GM19452 (cell line): ENCODE data around the gene TLCD3B.

Source experiments
- ATAC-seq: cut with Tn5 transposase; IDR thresholded peaks from one replicate; pipeline ENCODE4 v1.9.1; 2021; ENCODE audit not compliant: unreplicated experiment

Gene TLCD3B

GRCh38 chr16:30006659-30007377 lies 24.3 kb downstream of the TLCD3B start:
- no peak for ATAC-seq

DNA sequence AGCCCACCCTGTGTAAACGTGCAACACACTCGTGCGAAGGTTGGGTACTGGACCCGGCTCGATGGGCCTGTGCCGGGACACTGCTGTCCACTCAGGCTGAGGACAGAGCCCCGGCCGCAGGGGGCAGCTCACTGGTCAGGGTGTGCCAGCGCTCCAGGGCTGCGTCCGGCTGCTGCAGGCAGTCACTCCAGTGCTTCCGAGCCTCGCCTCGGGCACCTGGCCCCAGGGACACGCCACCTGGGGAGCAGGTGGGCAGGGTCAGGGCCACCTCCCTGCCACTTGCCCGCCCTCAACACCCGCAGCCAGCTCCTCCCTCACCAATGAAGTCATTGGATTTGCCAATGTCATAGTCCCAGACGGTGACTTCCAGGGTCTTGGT lies 25.0 kb downstream of the TLCD3B start:
- ATAC-seq = no peak

DNA sequence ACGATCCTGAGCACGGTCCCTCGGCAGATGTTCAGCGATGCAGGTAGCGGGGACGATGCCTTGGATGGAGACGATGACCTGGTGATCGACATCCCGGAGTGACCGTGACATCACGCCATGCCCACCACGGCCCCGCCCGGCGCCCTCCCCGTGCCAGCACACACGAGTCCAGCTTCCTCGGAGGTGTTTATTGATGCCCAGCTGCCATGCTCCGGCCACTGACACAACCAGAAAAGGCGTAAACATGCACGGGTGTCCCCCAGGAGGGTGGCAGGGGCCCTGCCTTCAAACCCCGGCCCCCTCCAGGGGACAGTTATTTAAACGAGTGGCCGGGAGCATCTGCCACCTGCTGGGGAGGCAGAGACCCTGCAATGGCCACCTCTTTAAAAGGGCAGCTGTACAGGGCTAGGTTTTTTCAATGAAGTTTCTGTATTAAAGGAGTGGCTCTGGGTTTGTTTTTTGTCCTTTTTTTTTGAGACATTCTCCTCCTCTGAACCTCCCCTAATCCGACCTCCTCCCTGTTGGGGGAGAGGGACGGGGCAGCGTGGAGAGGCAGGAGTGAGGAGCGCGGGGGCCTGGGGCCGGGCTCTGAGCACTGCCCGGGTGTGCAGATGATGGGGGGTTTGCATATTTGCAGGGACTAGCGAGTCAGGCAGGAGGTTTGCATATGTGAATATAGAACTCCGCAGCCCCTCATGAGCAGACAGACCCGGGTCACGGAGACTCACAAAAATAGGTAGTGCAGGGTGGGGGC lies 25.6 kb downstream of the TLCD3B start:
- no peak for ATAC-seq

GRCh38 chr16:30004811-30005242 lies 26.2 kb downstream of the TLCD3B start:
- no peak for ATAC-seq

DNA sequence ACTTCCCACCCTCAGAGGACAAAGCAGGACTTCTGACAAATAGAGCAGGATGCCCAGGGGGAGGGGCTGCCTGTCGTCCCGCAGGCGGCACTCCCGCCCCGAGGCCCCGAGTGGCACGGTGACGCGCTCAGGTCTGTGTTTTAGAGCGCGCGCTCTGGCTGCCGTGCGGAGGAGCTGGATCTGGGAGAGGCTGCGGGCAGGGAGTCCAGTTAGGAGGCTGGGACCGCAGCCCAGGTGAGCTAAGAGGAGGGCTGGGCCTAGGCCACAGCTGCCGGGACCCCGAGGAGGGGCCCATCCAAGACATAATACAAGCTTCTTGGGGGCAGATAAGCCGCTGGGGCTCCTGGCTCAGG lies 26.7 kb downstream of the TLCD3B start:
- ATAC-seq = no peak

DNA sequence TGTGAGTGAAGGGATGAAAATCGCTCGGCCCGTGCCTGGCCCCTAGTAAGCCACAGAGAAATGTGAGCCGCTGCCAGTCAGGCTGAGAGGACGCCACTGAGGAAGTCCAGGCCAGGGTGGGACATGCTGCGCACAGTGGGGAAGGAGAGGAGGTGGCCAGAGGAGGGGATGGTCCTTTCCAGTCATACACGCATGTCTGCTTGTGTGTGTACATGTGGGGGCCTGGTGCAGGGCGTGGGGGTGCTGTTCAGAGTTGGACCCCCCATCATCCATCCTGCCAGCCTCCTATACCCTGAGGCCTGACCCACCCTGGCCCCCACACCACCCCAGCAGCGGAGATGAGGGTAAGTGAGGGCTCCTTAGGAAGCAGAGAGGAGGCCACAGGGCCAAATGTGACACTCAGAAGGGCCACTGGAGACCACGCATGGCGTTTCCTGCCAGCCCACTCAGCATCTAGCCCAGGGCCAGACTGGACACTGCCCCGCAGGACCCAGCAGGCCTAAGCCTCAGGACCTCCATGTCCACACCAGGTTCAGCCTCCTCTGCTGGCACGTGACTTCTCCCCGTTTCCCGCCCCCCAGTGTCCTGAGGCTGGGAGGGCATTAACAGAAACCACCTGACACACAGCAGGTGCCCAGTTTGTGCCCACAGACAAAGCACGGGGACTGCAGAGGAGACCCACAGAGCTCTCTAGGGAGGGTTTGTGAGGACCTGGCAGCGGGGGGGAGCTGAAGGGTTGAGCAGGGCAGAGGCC lies 27.2 kb downstream of the TLCD3B start:
- no peak for ATAC-seq

GRCh38 chr16:30002614-30003346 lies 28.3 kb downstream of the TLCD3B start:
- ATAC-seq = no peak

DNA sequence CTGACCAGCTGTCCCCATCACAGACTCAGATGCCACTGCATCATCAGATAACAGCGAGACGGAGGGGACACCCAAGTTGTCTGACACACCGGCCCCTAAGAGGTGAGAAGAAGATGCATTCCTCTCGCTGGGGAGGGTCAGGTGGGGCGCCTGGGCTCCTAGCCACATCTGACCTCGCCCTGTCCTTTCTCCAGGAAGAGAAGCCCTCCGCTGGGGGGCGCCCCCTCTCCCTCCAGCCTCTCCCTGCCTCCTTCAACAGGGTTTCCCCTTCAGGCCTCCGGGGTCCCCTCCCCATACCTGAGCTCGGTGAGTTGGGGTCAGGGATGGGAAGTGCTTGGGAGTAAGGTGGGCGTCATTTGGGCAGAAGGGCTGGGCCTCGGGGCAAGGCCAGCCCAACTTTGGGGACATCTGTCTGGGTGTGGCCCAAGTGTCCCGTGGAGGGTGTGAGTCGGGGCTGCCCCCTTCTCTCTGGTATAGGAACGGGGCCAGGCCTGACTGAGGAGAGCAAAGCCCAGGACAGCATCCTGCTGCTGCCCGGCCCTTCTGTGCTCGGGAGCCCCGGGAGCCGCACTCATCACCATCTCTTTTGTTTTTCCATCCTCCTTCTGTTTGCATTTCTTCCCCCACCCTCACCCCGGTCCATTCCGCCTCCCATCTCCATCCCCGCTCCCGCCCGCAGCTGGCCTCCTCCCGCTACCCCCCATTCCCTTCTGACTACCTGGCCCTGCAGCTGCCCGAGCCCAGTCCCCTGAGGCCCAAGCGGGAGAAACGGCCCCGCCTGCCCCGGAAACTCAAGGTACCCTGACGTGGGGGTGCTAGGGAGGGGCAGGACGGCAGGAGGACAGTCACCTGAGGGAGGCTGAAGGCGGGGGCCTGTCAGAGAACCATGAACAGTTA lies 30.1 kb downstream of the TLCD3B start:
- ATAC-seq = no peak

DNA sequence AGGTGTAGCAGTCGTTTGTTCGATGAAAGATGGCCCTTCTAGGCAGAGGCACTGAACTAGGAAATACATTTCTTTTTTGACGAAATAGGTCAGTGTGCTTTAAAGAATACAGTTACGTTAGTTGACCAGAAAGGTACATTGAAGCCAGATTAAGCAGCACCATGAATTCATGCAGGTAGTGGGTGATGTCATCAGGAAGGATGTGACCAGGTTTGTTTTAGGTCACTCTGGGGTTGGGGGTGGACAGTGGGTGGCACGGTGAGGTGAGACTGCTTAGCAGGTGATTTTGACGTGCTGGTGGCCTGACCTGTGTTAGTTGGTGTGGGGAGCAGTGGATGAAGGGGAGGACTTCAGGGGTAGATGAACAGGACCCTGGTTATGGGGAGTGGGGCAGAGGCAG lies 31.5 kb downstream of the TLCD3B start:
- no peak for ATAC-seq

GRCh38 chr16:29996766-29997250 lies 34.3 kb downstream of the TLCD3B start:
- no peak for ATAC-seq

GRCh38 chr16:29995911-29996765 lies 34.9 kb downstream of the TLCD3B start, which contains the start of gene INO80E:
TSS of gene INO80E (plus strand) at chr16:29996241. CDS start at chr16:29996311, 70 bp downstream.
- ATAC-seq = peak; percentile 92

DNA sequence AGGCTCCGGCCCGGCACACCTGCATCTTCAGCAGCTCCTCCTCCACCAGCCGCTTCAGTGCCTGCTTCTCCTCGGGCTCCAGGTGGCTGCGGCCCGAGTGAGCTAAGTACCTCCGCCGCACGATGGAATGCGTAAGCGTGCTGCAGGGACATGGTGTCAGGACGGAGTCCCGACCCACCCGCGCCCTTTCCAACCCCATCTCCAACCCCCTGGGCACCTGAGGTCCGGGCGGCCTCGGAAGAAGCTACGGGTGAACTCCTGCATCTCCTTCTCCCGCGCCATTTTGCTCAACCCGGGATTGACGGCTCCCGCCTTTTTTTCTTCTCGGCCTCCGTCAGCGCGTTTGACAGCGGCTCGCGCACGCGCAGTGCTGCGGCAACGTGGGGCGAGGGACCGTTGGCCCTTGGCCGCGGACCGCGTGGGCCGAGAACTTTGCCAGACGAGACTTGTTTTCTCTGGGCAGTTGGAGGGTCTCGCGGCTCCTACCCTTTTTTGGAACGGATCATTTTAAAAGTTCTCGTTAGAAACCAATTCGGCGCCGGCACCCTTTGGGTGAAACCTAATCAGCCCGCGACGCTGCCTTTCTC lies 35.7 kb downstream of the TLCD3B start, which contains the start of gene HIRIP3:
Gene HIRIP3, minus strand, starts transcription at position 294 of the 587 bp plus-strand sequence. Its CDS starts 12 bp downstream, at position 282.
- peak; percentile 50 for ATAC-seq

DNA sequence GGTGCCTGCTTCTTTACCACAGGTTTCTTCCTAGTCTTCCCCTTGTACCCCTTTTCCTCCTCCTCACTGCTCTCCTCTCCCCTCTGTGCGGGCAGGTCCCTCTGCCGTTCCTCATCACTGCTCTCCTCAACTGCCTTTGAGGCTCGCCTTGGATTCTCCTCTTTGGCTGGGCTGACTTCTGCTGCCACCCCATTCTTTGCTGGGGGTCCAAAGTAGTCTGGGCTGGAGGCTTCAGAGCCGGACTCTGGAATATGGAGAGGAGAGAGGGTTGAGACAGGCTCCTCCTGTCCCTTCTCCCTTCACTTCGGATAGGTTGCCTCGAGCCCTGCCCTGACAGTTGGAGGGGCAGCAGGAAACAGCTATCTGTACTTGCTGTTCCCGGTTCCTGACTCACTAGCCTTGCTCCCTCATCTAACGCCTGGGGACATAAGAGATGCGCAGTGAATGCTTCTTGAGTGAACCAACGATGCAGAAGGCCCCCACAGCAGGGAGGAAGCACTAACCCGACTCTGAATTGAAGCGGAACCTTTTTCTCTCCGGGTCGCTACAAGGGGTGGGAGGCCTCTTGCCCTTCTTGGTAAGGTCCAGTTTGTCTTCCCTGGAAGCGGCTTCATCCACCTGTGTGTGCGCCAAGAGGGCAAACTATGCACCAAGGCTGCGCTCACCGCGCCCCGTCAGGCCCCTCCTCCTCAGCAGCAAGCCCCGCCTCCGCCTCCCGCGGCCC lies 36.3 kb downstream of the TLCD3B start:
- no peak for ATAC-seq

GRCh38 chr16:29993903-29994599 lies 37.0 kb downstream of the TLCD3B start:
- no peak for ATAC-seq

DNA sequence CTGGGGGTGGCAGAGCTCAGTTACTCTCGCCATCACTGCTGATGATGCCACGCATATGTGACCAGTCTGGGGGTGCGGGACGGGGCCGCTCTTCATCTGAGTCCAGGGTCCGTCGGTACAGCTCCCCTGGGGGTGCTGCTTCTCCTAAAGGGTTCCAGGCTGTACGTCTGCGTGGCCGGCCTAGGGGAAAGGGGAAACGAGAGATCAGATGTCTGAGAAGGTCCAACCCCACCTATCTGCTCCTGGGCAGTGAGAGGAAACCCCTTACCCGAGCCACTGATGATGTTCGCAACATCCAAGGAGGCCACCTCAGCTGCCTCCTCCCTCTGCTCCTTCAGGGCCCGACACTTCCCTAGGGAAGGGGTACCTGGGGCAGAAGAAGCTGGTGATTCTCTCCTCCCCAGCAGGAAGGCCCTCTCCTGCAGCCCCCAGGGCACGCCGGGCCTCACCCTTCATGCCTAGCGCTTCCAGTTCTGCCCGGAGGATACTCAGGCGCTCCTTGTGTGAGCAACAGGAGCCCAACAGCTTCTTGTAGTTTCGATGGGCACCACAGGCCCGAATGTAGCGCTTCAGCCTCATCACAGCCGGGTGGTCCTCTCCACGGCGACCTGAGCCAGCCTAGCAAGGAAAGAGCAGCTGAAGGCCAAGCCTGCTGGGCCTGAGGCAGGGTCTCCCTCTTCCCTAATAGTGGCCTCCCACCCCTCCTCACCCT lies 37.7 kb downstream of the TLCD3B start:
- ATAC-seq = no peak

DNA sequence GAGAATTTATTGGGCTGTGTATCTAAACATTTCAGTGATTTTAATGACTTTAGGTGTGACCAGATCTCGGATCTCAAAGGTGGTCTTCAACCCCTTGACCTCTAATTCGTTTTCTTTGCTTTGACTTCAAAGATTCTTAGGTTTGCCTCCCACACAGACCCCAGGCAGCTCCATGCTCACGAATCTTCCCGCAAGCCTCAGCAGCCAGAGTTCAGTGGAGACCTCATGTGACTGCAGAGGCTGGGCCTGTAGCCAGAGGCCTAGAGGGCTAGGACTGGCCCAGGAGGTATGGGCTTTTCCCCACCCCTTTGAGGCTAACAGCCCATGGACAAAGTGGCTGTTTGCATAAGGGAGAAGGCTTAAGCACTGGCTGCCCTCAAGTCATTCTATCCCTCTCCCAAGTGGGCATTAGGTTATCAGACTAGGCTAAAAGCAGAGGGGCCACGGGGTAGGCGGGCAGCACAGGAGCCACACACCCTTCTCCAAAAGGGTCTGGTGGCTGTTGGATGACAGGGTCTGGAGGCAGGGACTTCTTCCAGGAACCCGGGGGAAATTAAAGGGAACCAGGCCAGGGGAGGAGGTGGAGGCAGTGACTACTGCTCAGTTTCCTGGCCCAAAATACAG lies 38.6 kb downstream of the TLCD3B start:
- ATAC-seq = no peak
